Spinal cord (tissue), 10 donors: ENCODE measurements around the gene SMIM28. TPM values are rescaled to one million over a fixed set of nuclear protein-coding genes. Genes with fewer than 3 reads are reported as not detected.

ENCODE experiments used
- DNase-seq, 6 donors: peaks; one replicate each; pipeline versions ENCODE4 v3.0.0 to v3.0.0-alpha.2; 2013 to 2015; ENCODE audit warnings: low spot score in 6 of 6, low read depth in 4 of 6
- H3K27ac ChIP-seq: one replicate; pipeline ENCODE4 v1.5.1; 2013; ENCODE audit warnings: low read depth, low read length, control low read depth
- H3K27me3 ChIP-seq: one replicate; pipeline ENCODE4 v1.6.1; 2013; ENCODE audit warnings: low read length; ENCODE audit not compliant: control insufficient read depth, insufficient read depth
- H3K36me3 ChIP-seq: one replicate; pipeline ENCODE4 v1.6.1; 2013; ENCODE audit warnings: low read length; ENCODE audit not compliant: control insufficient read depth, insufficient read depth
- H3K4me1 ChIP-seq: one replicate; pipeline ENCODE4 v1.6.1; 2013; ENCODE audit warnings: low read length; ENCODE audit not compliant: control insufficient read depth, insufficient read depth
- H3K4me3 ChIP-seq: one replicate; pipeline ENCODE4 v1.5.1; 2013; ENCODE audit warnings: low read depth, low read length, control low read depth
- H3K9me3 ChIP-seq: one replicate; pipeline ENCODE4 v1.6.1; 2013; ENCODE audit warnings: low read length; ENCODE audit not compliant: control insufficient read depth, insufficient read depth
- WGBS: methylation state at CpG from one replicate; pipeline ENCODE4 v1.1.5; 2013; ENCODE audit warnings: missing lambda C conversion rate; ENCODE audit not compliant: insufficient coverage; 5-methylcytosine and 5-hydroxymethylcytosine counted together
- polyA plus RNA-seq, 2 donors: library from polyadenylated mRNA; unstranded; fragments of 120-200 nt; gene quantifications; one replicate each; pipeline ENCODE4 v1.2.1, GENCODE V29; 2013; ENCODE audit not compliant: insufficient read length in 2 of 2
- total RNA-seq, 2 donors: library from RNA; depleted of rRNA in 1 of 2; stranded (reverse); fragments of 120-200 nt in 1 of 2; fragments of >200 nt in 1 of 2; gene quantifications; one replicate each; pipeline versions ENCODE4 v1.2.3 to v1.2.4, GENCODE V29; 2013 to 2014
- donor health status: healthy.

The SMIM28 gene
- total and polyA plus RNA-seq, 4 donors, result 0.30 TPM; not detected in 3

- DNase-seq, result no peak
- no peaks in the 10 kb centered on the region for H3K27me3 ChIP-seq
- WGBS, result no CpG with 5 or more reads among the region's 3 CpGs
- no peak overlapping the region for H3K27ac ChIP-seq
- H3K4me1 ChIP-seq, result no peaks in the 10 kb centered on the region
- H3K4me3 ChIP-seq, result no peak overlapping the region
- no peaks in the 10 kb centered on the region for H3K9me3 ChIP-seq
- no peaks in the 10 kb centered on the region for H3K36me3 ChIP-seq
These were observed 6.3 kb upstream of the SMIM28 start for GRCh38 chr6:138371452-138371711.

DNA sequence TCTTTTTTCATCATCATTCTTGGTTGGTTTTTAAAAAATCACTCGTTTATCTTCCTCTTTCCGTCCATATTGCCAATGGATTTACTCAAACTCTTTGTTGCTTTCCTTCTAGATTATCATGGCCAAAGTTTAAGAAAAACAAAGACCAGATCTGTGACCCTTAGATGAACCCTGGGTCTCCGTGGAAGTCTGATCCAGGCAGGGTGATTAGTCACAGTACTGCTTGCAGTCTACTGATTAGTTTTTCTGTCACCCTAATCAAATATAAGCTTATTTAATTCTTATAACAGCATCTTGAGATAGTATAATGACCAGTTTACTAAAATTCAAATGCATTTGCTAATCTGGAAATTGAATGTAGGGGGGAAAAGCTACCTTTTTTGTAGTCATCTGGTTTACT, 6.0 kb upstream of the SMIM28 start:
- Histone ChIP-seq H3K4me3 (no peak overlapping the region), H3K9me3 (no peaks in the 10 kb centered on the region), H3K4me1 (no peaks in the 10 kb centered on the region), H3K27me3 (no peaks in the 10 kb centered on the region), H3K36me3 (no peaks in the 10 kb centered on the region), H3K27ac (no peak overlapping the region)
- no CpG with 5 or more reads among the region's 3 CpGs for WGBS
- DNase-seq, result no peak

GRCh38 chr6:138372711-138373463, 4.8 kb upstream of the SMIM28 start:
- no peak for DNase-seq
- Histone ChIP-seq H3K9me3 (no peaks in the 10 kb centered on the region), H3K27me3 (no peaks in the 10 kb centered on the region), H3K27ac (no peak overlapping the region), H3K36me3 (no peaks in the 10 kb centered on the region), H3K4me1 (no peaks in the 10 kb centered on the region), H3K4me3 (no peak overlapping the region)

GRCh38 chr6:138374230-138374629, 3.5 kb upstream of the SMIM28 start:
- Histone ChIP-seq H3K27ac (no peak overlapping the region), H3K4me3 (no peak overlapping the region), H3K36me3 (no peaks in the 10 kb centered on the region), H3K9me3 (no peaks in the 10 kb centered on the region), H3K27me3 (no peaks in the 10 kb centered on the region), H3K4me1 (no peaks in the 10 kb centered on the region)
- DNase-seq, result no peak

DNA sequence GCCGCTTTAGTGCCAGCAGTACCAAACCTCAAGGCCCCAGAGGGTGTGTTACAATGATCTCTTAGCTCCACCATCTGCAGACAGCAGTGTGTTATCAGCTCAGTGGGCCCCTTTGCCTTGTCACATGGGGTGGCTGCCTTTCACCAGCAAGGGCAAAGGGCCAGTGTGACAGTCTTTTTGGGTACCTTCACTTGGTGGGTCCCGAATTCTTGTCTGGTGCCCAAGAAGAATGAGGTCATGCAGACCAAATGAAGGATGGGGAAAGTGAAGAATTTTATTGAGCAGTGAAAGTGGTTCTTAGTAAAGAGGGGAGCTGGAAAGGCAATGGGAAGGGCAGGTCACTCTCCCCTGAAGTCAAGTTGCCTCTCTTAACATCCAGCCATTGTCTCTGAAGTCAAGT, 2.9 kb upstream of the SMIM28 start:
- 89% methylated on average over 2 of the region's 2 CpGs for WGBS
- no peak overlapping the region for H3K4me3 ChIP-seq
- DNase-seq, result no peak

DNA sequence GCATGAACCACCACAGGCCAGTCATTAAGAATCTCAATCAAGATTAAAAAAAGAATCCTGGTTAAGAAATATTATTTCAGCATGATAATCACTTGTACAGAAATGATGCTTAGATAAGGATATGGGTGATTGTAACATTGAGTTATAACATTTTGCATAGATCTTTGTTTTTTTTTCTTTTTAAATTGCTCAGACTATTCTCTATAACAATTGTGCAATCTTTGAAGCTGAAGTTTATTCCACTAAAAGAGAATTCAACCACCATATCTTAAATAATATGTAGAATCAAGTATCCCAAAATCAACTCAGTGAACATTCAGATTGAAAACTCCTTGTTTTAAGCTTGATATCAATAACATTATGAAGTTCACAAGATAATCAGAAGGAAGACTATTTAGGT, 663 bp upstream of the SMIM28 start:
- Histone ChIP-seq H3K36me3 (no peaks in the 10 kb centered on the region), H3K4me1 (no peaks in the 10 kb centered on the region), H3K27ac (no peak overlapping the region), H3K27me3 (no peaks in the 10 kb centered on the region), H3K9me3 (no peaks in the 10 kb centered on the region), H3K4me3 (no peak overlapping the region)
- DNase-seq, result no peak

More for the DNA sequence above, 2.9 kb upstream of the SMIM28 start:
- no peaks in the 10 kb centered on the region for H3K9me3 ChIP-seq
- no peak overlapping the region for H3K27ac ChIP-seq
- H3K4me1 ChIP-seq, result no peaks in the 10 kb centered on the region
- H3K27me3 ChIP-seq, result no peaks in the 10 kb centered on the region
- no peaks in the 10 kb centered on the region for H3K36me3 ChIP-seq

- Histone ChIP-seq H3K4me3 (no peak overlapping the region), H3K27ac (no peak overlapping the region), H3K4me1 (no peaks in the 10 kb centered on the region), H3K9me3 (no peaks in the 10 kb centered on the region), H3K36me3 (no peaks in the 10 kb centered on the region), H3K27me3 (no peaks in the 10 kb centered on the region)
- WGBS, result no CpG with 5 or more reads among the region's 4 CpGs
- peak in 2 of 6 donors; percentile 13 to 15 for DNase-seq
These were observed 758 bp downstream of the SMIM28 start for GRCh38 chr6:138378463-138378862.

DNA sequence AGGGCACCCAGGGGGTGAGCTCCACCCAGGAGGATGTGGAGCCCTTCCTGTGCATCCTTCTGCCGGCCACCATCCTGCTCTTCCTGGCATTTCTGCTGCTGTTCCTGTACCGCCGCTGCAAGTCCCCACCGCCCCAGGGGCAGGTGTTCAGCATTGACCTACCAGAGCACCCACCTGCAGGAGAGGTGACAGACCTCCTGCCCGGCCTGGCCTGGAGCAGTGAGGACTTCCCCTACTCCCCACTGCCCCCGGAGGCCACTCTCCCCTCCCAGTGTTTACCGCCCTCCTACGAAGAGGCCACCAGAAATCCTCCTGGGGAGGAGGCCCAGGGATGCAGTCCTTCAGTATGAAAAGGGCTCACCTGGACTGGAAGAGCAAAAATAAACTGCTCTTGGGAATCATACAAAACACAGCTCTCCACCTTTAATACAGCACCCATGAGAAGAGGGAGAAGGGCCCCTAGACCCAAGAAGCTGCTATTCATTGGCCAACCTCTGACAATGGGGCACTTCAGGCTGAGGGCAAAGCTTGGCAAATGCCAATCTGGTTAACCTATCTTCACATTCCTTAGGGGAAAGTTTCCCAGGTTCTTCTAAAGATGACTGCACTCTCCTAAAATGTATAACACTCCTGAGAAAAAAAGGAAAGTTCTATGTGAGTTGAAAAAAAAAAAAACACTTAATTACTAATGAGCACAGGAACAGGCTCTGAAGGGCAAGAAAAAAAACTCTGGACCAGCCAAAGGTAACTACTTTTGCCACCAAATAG, 5.0 kb downstream of the SMIM28 start:
- no peaks in the 10 kb centered on the region for H3K27me3 ChIP-seq
- H3K9me3 ChIP-seq, result no peaks in the 10 kb centered on the region
- H3K36me3 ChIP-seq, result no peaks in the 10 kb centered on the region
- H3K27ac ChIP-seq, result no peak overlapping the region
- no peaks in the 10 kb centered on the region for H3K4me1 ChIP-seq
- WGBS, result 83% methylated on average over 8 of the region's 8 CpGs
- DNase-seq, result no peak
- no peak overlapping the region for H3K4me3 ChIP-seq

GRCh38 chr6:138383776-138384175, 6.1 kb downstream of the SMIM28 start:
- H3K27me3 ChIP-seq, result no peaks in the 10 kb centered on the region
- no peaks in the 10 kb centered on the region for H3K4me1 ChIP-seq
- H3K36me3 ChIP-seq, result no peaks in the 10 kb centered on the region
- no peak overlapping the region for H3K27ac ChIP-seq
- H3K9me3 ChIP-seq, result no peaks in the 10 kb centered on the region
- no peak for DNase-seq
- WGBS, result 100% methylated on average over 1 of the region's 3 CpGs
- no peak overlapping the region for H3K4me3 ChIP-seq

- no peaks in the 10 kb centered on the region for H3K9me3 ChIP-seq
- no peaks in the 10 kb centered on the region for H3K36me3 ChIP-seq
- no peaks in the 10 kb centered on the region for H3K27me3 ChIP-seq
- WGBS, result 94% methylated on average over 3 of the region's 3 CpGs
- no peak overlapping the region for H3K27ac ChIP-seq
- no peaks in the 10 kb centered on the region for H3K4me1 ChIP-seq
- no peak overlapping the region for H3K4me3 ChIP-seq
- no peak for DNase-seq
These were observed 9.2 kb downstream of the SMIM28 start for GRCh38 chr6:138386897-138387296.
